Measurements from ENCODE around the gene DEFB125. TPM values are rescaled to one million over a fixed set of nuclear protein-coding genes. Genes with fewer than 3 reads are reported as not detected.

DEFB125 gene
- total RNA-seq, 1 experiment from 2014 or later, result not detected

GRCh38 chr20:61757-62156, 25.7 kb upstream of the DEFB125 start (continued):
- TF ChIP-seq SRF (IDR thresholded peaks at IDR 0.05; ENCODE audit: low read depth), result no peak
- TF ChIP-seq EGR1 (IDR thresholded peaks at IDR 0.05; ENCODE audit: low read depth), result no peak
- no peak for TF ChIP-seq POLR2A (IDR thresholded peaks at IDR 0.05; ENCODE audit: borderline replicate concordance, extremely low read depth, insufficient read depth, insufficient read length)
- TF ChIP-seq FOSL1 (IDR thresholded peaks at IDR 0.05; ENCODE audit: low read depth), result no peak
- TF ChIP-seq ZFX (IDR thresholded peaks at IDR 0.05), result no peak
- TF ChIP-seq ZNF274 (IDR thresholded peaks at IDR 0.05; ENCODE audit: low read depth, low read length), result no peak
- no peak for TF ChIP-seq POLR2AphosphoS5 (IDR thresholded peaks at IDR 0.05; ENCODE audit: low read depth, low read length)

- no peak overlapping the region for H3K9ac ChIP-seq (ENCODE audit: low read length)
- no peak for ATAC-seq
- TF ChIP-seq FOSL1 (IDR thresholded peaks at IDR 0.05; ENCODE audit: low read depth) (no peak), EZH2phosphoT487 (IDR thresholded peaks at IDR 0.05; ENCODE audit: borderline replicate concordance) (no peak), CEBPB (IDR thresholded peaks at IDR 0.05; ENCODE audit: low read depth) (no peak), CTCF (IDR thresholded peaks at IDR 0.05 in 2 of 3, conservative IDR thresholded peaks at IDR 0.05 in 1 of 3; ENCODE audit: borderline replicate concordance in 1 of 3, insufficient read depth in 1 of 3, low read depth in 2 of 3, low read length in 2 of 3) (no peak), TCF7L2 (IDR thresholded peaks at IDR 0.05; ENCODE audit: borderline replicate concordance, extremely low read depth, insufficient read depth, insufficient read length) (no peak), JUND (IDR thresholded peaks at IDR 0.05) (no peak), ELF1 (IDR thresholded peaks at IDR 0.05; ENCODE audit: borderline replicate concordance, low read depth) (no peak), SIN3A (IDR thresholded peaks at IDR 0.05; ENCODE audit: low read depth) (no peak), POLR2AphosphoS5 (IDR thresholded peaks at IDR 0.05; ENCODE audit: low read depth, low read length) (no peak), SP1 (IDR thresholded peaks at IDR 0.05; ENCODE audit: low read depth) (no peak)
- H3K27ac ChIP-seq (ENCODE audit: low read depth, low read length), result no peak overlapping the region
- no peak overlapping the region for H3K4me3 ChIP-seq (replicated peaks in 1 of 2; ENCODE audit: low read depth in 1 of 2, low read length in 2 of 2)
- no peak overlapping the region for H3K4me2 ChIP-seq (ENCODE audit: low read length)
- H3K79me2 ChIP-seq (ENCODE audit: insufficient read depth, low read length), result no peaks in the 10 kb centered on the region
- no peaks in the 10 kb centered on the region for H4K20me1 ChIP-seq (ENCODE audit: insufficient read depth)
- POLR2A ChIA-PET, result no interaction called here
- no peaks in the 10 kb centered on the region for H3K9me2 ChIP-seq (ENCODE audit: insufficient read depth)
- RAD21 ChIA-PET (ENCODE audit: low non-redundant PET in 1 of 2, low total read pairs in 2 of 2, uncharacterized antibody in 2 of 2, unreplicated experiment in 2 of 2), result no interaction called here
- no peaks in the 10 kb centered on the region for H3K4me1 ChIP-seq (ENCODE audit: control insufficient read depth in 1 of 2, insufficient read depth in 2 of 2, low read length in 2 of 2)
- no peak overlapping the region for H2AFZ ChIP-seq (ENCODE audit: low read depth, low read length, poor library complexity, severe bottlenecking)
- no peak for DNase-seq (ENCODE audit: low read depth, low spot score)
- no peaks in the 10 kb centered on the region for H3K27me3 ChIP-seq (ENCODE audit: insufficient read depth, low read length)
- peaks cover 20 to 35% of the 10 kb centered on the region in 2 experiments; a peak in 3 of 4 replicates for H3K9me3 ChIP-seq (ENCODE audit: control insufficient read depth in 1 of 2, insufficient read depth in 1 of 2, low read depth in 1 of 2, low read length in 2 of 2)
- no TSS peak for BruUV-seq (replicated peaks)
- no peaks in the 10 kb centered on the region for H3K36me3 ChIP-seq (ENCODE audit: control insufficient read depth in 1 of 2, insufficient read depth in 2 of 2, low read length in 2 of 2)
- intact Hi-C loops (cut with micrococcal nuclease), result no loop called here
- CTCF ChIA-PET, result no interaction called here
Measured at GRCh38 chr20:62487-62886, 25.0 kb upstream of the DEFB125 start.

All from HCT116 (cell line).